Muscle of leg (tissue), 11 donors: ENCODE data around the gene DIS3L2. TPM values are rescaled to one million over a fixed set of nuclear protein-coding genes. Genes with fewer than 3 reads are reported as not detected.
"Not testable (repeated sequence)": the region's sequence is repeated elsewhere in the genome, so short reads cannot be mapped to it uniquely, and the experiment has no call there.

ENCODE experiments used
- DNase-seq: peaks from one replicate; pipeline ENCODE4 v3.0.0; 2013
- H3K27ac ChIP-seq: one replicate; pipeline ENCODE4 v1.5.1; 2013; ENCODE audit warnings: mild to moderate bottlenecking, low read length, control low read depth
- H3K27me3 ChIP-seq: one replicate; pipeline ENCODE4 v1.6.1; 2013; ENCODE audit warnings: low read length; ENCODE audit not compliant: control insufficient read depth, insufficient read depth
- H3K36me3 ChIP-seq: one replicate; pipeline ENCODE4 v1.6.1; 2013; ENCODE audit warnings: low read length; ENCODE audit not compliant: control insufficient read depth, insufficient read depth
- H3K4me1 ChIP-seq: one replicate; pipeline ENCODE4 v1.6.1; 2013; ENCODE audit warnings: low read length; ENCODE audit not compliant: control insufficient read depth, insufficient read depth
- H3K4me3 ChIP-seq: one replicate; pipeline ENCODE4 v1.5.1; 2013; ENCODE audit warnings: low read length, control low read depth
- H3K9me3 ChIP-seq: replicated peaks from 2 replicates; pipeline ENCODE4 v1.6.1; 2013; ENCODE audit warnings: low read depth, low read length; ENCODE audit not compliant: control insufficient read depth
- WGBS: methylation state at CpG from one replicate; pipeline ENCODE4 v1.1.5; 2013; ENCODE audit warnings: missing lambda C conversion rate; ENCODE audit not compliant: insufficient coverage; 5-methylcytosine and 5-hydroxymethylcytosine counted together
- polyA plus RNA-seq, 8 donors: library from polyadenylated mRNA; unstranded; fragments of 120-200 nt; gene quantifications; one replicate each; pipeline versions ENCODE4 v1.2.1 to v1.2.3, GENCODE V29; 2013; ENCODE audit warnings: inconsistent platforms in 1 of 8, low replicate concordance in 1 of 8; ENCODE audit not compliant: insufficient read length in 8 of 8, insufficient read depth in 1 of 8
- total RNA-seq: library from RNA; stranded (reverse); fragments of 120-200 nt; gene quantifications from one replicate; pipeline ENCODE4 v1.2.4, GENCODE V29; 2013

DIS3L2 gene
- total and polyA plus RNA-seq, 9 donors, result 19.3 to 29.8 (median 24.3) TPM

GRCh38 chr2:232321156-232321816, 359.8 kb downstream of the DIS3L2 start:
- Histone ChIP-seq H3K9me3 (no peaks in the 10 kb centered on the region), H3K4me1 (peaks cover 21% of the 10 kb centered on the region), H3K4me3 (no peak overlapping the region), H3K27me3 (no peaks in the 10 kb centered on the region), H3K27ac (no peak overlapping the region), H3K36me3 (no peaks in the 10 kb centered on the region)
- DNase-seq, result no peak
- 86% methylated on average over 13 of the region's 18 CpGs for WGBS

- H3K36me3 ChIP-seq, result no peaks in the 10 kb centered on the region
- H3K27ac ChIP-seq, result no peak overlapping the region
- H3K27me3 ChIP-seq, result no peaks in the 10 kb centered on the region
- no peak overlapping the region for H3K4me3 ChIP-seq
- H3K4me1 ChIP-seq, result peaks cover 16% of the 10 kb centered on the region
- WGBS, result 89% methylated on average over 8 of the region's 9 CpGs
- DNase-seq, result no peak
- no peaks in the 10 kb centered on the region for H3K9me3 ChIP-seq
Measured at GRCh38 chr2:232321817-232322559, 360.5 kb downstream of the DIS3L2 start.

GRCh38 chr2:232322560-232323327, 361.2 kb downstream of the DIS3L2 start:
- peaks cover 13% of the 10 kb centered on the region for H3K4me1 ChIP-seq
- WGBS, result 77% methylated on average over 16 of the region's 18 CpGs
- no peak overlapping the region for H3K27ac ChIP-seq
- no peaks in the 10 kb centered on the region for H3K27me3 ChIP-seq
- H3K4me3 ChIP-seq, result no peak overlapping the region
- DNase-seq, result no peak
- H3K9me3 ChIP-seq, result no peaks in the 10 kb centered on the region
- no peaks in the 10 kb centered on the region for H3K36me3 ChIP-seq

- Histone ChIP-seq H3K4me3 (no peak overlapping the region), H3K4me1 (peaks cover 15% of the 10 kb centered on the region), H3K27ac (no peak overlapping the region), H3K36me3 (no peaks in the 10 kb centered on the region), H3K27me3 (no peaks in the 10 kb centered on the region), H3K9me3 (no peaks in the 10 kb centered on the region)
- no peak for DNase-seq
- WGBS, result 82% methylated on average over 3 of the region's 4 CpGs
Measured at GRCh38 chr2:232323328-232323650, 361.8 kb downstream of the DIS3L2 start.

GRCh38 chr2:232323967-232324366, 362.5 kb downstream of the DIS3L2 start:
- DNase-seq, H3K36me3 ChIP-seq, H3K4me3 ChIP-seq, H3K9me3 ChIP-seq, H3K27me3 ChIP-seq, H3K27ac ChIP-seq: not testable (repeated sequence)
- peaks cover 16% of the 10 kb centered on the region for H3K4me1 ChIP-seq
- WGBS, result 81% methylated on average over 3 of the region's 6 CpGs

- no peak for DNase-seq
- H3K9me3 ChIP-seq, result no peaks in the 10 kb centered on the region
- H3K36me3 ChIP-seq, result no peaks in the 10 kb centered on the region
- H3K4me3 ChIP-seq, result no peak overlapping the region
- no peaks in the 10 kb centered on the region for H3K27me3 ChIP-seq
- WGBS, result no CpG with 5 or more reads among the region's 4 CpGs
- no peak overlapping the region for H3K27ac ChIP-seq
- H3K4me1 ChIP-seq, result peaks cover 16% of the 10 kb centered on the region
Measured at GRCh38 chr2:232324778-232325177, 363.3 kb downstream of the DIS3L2 start.

- peaks cover 25% of the 10 kb centered on the region for H3K4me1 ChIP-seq
- no peaks in the 10 kb centered on the region for H3K27me3 ChIP-seq
- DNase-seq, result peak; percentile 41
- no peak overlapping the region for H3K27ac ChIP-seq
- H3K4me3 ChIP-seq, result no peak overlapping the region
- 66% methylated on average over 14 of the region's 24 CpGs for WGBS
- H3K36me3 ChIP-seq, result no peaks in the 10 kb centered on the region
- H3K9me3 ChIP-seq, result no peaks in the 10 kb centered on the region
Measured at GRCh38 chr2:232325324-232326273, 364.1 kb downstream of the DIS3L2 start.

- WGBS, result 80% methylated on average over 1 of the region's 12 CpGs
- not testable (repeated sequence) for H3K27ac ChIP-seq, DNase-seq
Measured at GRCh38 chr2:232326274-232327104, 365.0 kb downstream of the DIS3L2 start.

More at GRCh38 chr2:232326274-232327104, 365.0 kb downstream of the DIS3L2 start:
- not testable (repeated sequence) for H3K36me3 ChIP-seq, H3K4me3 ChIP-seq, H3K9me3 ChIP-seq, H3K27me3 ChIP-seq
- peaks cover 29% of the 10 kb centered on the region for H3K4me1 ChIP-seq
